ENCODE results near the gene LILRA1.
"Not testable (repeated sequence)": the region's sequence is repeated elsewhere in the genome, so short reads cannot be mapped to it uniquely, and the experiment has no call there.

Gene LILRA1

GRCh38 chr19:54624934-54625730 is 31.7 kb downstream of the LILRA1 start:
- not testable (repeated sequence) for DNase-seq (ENCODE audit: low read depth, low spot score)

GRCh38 chr19:54626757-54627156 is 33.3 kb downstream of the LILRA1 start:
- DNase-seq (ENCODE audit: low read depth, low spot score), result no peak

- DNase-seq (ENCODE audit: low read depth, low spot score), result not testable (repeated sequence)
Measured at GRCh38 chr19:54627912-54628311, 34.5 kb downstream of the LILRA1 start.

DNA sequence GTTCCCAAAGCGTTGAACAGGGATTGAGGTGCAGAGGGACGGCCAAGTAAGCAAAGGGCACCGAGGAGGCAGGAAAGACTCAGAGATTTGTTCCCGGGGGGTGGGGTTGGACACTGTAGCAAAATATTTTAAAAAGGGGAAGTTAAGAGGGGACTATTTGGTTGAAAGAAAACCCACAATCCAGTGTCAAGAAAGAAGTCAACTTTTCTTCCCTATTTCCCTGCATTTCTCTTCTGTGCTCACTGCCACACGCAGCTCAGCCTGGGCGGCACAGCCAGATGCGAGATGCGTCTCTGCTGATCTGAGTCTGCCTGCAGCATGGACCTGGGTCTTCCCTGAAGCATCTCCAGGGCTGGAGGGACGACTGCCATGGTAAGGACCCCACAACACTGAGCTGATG is 36.8 kb downstream of the LILRA1 start, which contains the start of gene LILRB1:
LILRB1 (plus strand) TSS at position 223 of the 400 bp plus-strand sequence. CDS start 590 bp downstream, outside the sequence.
- not testable (repeated sequence) for DNase-seq (ENCODE audit: low read depth, low spot score)

- DNase-seq (ENCODE audit: low read depth, low spot score), result no peak
Measured at GRCh38 chr19:54630782-54631181, 37.4 kb downstream of the LILRA1 start.

DNA sequence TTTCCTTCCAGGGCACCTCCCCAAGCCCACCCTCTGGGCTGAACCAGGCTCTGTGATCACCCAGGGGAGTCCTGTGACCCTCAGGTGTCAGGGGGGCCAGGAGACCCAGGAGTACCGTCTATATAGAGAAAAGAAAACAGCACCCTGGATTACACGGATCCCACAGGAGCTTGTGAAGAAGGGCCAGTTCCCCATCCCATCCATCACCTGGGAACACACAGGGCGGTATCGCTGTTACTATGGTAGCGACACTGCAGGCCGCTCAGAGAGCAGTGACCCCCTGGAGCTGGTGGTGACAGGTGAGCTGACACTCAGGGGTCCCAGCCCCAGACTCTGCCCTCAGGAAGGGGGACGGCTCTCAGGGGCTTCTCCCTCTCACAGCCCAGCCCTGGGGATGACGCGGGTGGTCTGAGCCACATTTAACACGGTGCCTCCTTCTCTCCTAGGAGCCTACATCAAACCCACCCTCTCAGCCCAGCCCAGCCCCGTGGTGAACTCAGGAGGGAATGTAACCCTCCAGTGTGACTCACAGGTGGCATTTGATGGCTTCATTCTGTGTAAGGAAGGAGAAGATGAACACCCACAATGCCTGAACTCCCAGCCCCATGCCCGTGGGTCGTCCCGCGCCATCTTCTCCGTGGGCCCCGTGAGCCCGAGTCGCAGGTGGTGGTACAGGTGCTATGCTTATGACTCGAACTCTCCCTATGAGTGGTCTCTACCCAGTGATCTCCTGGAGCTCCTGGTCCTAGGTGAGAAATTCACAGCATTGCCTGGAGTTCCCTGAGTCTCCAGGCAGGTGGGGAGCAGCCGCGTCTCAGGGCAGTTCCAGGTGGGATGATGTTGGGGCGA is 38.3 kb downstream of the LILRA1 start:
- not testable (repeated sequence) for DNase-seq (ENCODE audit: low read depth, low spot score)

DNA sequence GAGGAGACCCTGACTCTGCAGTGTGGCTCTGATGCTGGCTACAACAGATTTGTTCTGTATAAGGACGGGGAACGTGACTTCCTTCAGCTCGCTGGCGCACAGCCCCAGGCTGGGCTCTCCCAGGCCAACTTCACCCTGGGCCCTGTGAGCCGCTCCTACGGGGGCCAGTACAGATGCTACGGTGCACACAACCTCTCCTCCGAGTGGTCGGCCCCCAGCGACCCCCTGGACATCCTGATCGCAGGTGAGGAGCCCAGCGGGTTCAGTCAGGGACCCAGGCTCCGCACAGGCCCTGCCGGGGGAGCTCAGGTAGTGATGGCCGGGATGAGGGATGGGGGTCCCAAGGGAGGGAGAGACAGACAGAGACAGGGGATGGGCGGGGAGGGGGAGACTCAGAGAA is 39.1 kb downstream of the LILRA1 start:
- not testable (repeated sequence) for DNase-seq (ENCODE audit: low read depth, low spot score)

DNA sequence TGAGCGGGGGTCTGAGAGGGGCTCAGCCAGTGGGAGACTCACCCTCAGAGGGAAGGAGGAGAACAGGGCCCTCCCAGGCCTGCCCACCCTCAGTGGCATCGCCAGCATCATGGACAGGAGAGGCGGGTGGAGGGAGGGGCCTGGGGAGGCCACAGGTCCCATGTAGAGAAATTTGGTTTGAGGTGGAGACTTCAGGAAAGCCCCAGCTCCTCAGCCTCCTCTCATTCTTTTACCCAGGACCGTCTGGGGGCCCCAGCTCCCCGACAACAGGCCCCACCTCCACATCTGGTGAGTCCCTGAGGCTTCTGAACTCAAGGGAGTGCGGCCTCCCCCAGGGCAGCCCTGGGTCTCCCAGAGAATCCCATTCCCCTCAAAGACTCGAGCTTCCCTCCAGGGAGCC is 40.0 kb downstream of the LILRA1 start:
- no peak for DNase-seq (ENCODE audit: low read depth, low spot score)

GRCh38 chr19:54636081-54636480 is 42.6 kb downstream of the LILRA1 start:
- not testable (repeated sequence) for DNase-seq (ENCODE audit: low read depth, low spot score)

DNA sequence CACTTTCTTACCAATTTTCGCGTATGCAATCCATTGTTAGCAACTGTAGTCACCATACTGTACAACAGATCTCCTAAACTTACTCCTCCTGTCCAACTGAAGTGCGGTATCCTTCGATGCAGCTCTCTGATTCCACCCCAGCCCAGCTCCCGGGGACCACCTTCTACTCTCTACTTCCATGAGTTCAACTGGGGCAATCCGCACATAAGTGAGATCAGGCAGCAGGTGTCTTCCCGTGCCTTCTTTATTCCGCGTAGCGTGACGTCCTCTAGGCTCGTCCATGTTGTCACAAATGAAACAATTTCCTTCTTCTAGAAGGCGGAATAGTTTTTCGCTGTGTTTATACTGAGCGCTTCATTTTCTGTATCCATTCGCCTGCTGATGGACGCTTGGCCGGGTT is 45.3 kb downstream of the LILRA1 start:
- DNase-seq (ENCODE audit: low read depth, low spot score), result no peak

DNA sequence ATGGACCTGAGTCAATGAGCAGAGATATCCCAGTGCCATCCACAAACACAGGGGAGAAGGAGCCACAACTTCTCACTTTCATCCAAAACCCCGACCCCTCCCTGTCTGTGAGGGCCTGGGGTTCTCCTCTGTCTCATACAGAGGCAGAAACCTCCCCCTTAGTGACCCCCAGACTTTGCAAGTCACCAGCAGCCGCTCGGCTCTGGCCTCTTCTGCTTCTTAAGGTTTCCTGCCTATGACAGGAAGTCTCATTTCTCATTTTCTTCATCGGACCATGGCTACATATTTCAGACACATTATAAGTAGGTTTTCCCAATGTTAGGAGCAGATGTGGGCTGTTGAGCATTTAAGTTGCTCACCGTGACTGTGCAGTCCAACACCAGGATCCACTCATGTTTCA is 49.5 kb downstream of the LILRA1 start:
- DNase-seq (ENCODE audit: low read depth, low spot score), result not testable (repeated sequence)

GRCh38 chr19:54643583-54643982 is 50.2 kb downstream of the LILRA1 start:
- DNase-seq (ENCODE audit: low read depth, low spot score), result not testable (repeated sequence)

GRCh38 chr19:54644056-54644455 is 50.6 kb downstream of the LILRA1 start:
- DNase-seq (ENCODE audit: low read depth, low spot score), result no peak

GRCh38 chr19:54646331-54646841 is 53.0 kb downstream of the LILRA1 start:
- DNase-seq (ENCODE audit: low read depth, low spot score), result no peak

DNA sequence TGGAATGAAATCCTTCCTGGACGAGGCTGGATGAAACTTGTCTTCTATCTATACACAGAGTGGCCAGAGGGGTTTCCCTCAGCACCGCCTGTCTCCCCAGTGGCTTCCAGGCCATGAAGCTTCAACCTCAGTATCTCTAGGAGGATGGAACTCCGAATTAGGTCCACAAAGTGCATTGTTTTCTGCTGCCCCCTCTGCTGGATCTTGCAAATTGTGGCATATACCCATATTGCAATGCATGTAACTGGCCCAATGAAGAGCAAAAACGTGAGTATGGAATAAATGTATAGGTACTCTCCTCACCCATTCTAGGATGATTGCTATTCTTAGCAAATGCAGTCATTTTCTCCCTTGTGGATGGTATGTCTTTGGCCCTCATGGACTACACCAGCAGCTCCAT is 54.7 kb downstream of the LILRA1 start:
- no peak for DNase-seq (ENCODE audit: low read depth, low spot score)

- no peak for DNase-seq (ENCODE audit: low read depth, low spot score)
Measured at GRCh38 chr19:54650108-54650655, 56.8 kb downstream of the LILRA1 start.
